ENCODE results near the gene AEBP1.

Gene AEBP1

DNA sequence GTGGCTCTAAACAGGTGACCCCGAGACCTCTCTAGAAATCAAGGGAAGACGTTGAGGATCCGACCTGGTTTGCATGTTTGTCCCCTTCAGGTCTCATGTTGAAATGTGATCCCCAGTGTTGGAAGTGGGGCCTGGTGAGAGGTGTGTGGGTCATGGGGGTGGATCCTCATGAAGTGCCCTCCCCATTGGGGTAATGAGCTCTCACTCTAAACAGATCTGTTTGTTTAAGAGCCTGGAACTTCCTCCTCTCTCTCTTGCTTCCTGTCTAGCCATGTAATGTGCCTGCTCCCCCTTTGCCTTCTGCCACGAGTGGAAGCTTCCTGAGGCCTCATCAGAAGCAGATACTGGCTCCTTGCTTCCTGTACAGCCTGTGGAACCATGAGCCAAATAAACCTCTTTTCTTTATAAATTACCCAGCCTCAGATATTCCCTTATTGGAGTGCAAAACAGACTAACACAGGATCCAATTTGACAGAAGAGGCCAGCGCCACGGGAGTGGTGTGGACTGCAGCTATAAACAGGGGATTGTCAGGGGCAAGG, 11.0 kb upstream of the AEBP1 start:
- Histone ChIP-seq H3K4me3 (no peak overlapping the region), H3K27ac (peak overlapping the region; percentile 93 to 98)

DNA sequence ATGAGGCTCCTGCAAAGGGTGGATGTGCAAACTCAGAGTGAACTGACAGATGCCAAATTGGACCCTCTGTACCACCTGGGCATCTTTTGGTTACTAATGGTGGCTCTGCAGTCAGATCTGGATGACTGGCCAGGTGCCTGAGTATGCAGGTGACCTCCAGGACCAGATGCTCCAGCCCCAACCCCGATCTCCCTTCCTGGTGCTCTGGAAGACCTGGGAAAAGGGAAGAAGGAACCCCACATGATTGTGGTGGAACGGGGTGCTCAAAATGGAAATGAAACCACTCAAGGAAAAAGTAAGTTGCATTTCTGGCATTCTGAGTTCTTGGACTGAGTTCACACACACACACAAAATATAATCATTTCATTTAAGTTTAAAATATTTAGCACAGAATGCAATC, 9.8 kb upstream of the AEBP1 start:
- peaks cover 0 to 74% (median 40%) of the 10 kb centered on the region in 4 donors for H3K4me1 ChIP-seq
- no peaks in the 10 kb centered on the region for H3K27me3 ChIP-seq
- TF ChIP-seq, protein P1, sequence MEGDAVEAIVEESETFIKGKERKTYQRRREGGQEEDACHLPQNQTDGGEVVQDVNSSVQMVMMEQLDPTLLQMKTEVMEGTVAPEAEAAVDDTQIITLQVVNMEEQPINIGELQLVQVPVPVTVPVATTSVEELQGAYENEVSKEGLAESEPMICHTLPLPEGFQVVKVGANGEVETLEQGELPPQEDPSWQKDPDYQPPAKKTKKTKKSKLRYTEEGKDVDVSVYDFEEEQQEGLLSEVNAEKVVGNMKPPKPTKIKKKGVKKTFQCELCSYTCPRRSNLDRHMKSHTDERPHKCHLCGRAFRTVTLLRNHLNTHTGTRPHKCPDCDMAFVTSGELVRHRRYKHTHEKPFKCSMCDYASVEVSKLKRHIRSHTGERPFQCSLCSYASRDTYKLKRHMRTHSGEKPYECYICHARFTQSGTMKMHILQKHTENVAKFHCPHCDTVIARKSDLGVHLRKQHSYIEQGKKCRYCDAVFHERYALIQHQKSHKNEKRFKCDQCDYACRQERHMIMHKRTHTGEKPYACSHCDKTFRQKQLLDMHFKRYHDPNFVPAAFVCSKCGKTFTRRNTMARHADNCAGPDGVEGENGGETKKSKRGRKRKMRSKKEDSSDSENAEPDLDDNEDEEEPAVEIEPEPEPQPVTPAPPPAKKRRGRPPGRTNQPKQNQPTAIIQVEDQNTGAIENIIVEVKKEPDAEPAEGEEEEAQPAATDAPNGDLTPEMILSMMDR (IDR thresholded peaks at IDR 0.05) = no peak
- no peaks in the 10 kb centered on the region for H3K36me3 ChIP-seq
- intact Hi-C loops (cut with DNase I; ENCODE audit: low total_unique reads) = no loop called here
- DNase-seq = no peak
- no peaks in the 10 kb centered on the region for H3K9me3 ChIP-seq
- no peak overlapping the region for H3K4me3 ChIP-seq
- peak overlapping the region; percentile 93 to 98 for H3K27ac ChIP-seq

More for the DNA sequence above, 11.0 kb upstream of the AEBP1 start:
- Histone ChIP-seq H3K9me3 (no peaks in the 10 kb centered on the region), H3K4me1 (peaks cover 0 to 75% (median 50%) of the 10 kb centered on the region in 4 donors), H3K36me3 (no peaks in the 10 kb centered on the region), H3K27me3 (no peaks in the 10 kb centered on the region)
- intact Hi-C loops (cut with DNase I; ENCODE audit: low total_unique reads) = no loop called here
- DNase-seq = no peak
- TF ChIP-seq, protein P1 (IDR thresholded peaks at IDR 0.05) = no peak

DNA sequence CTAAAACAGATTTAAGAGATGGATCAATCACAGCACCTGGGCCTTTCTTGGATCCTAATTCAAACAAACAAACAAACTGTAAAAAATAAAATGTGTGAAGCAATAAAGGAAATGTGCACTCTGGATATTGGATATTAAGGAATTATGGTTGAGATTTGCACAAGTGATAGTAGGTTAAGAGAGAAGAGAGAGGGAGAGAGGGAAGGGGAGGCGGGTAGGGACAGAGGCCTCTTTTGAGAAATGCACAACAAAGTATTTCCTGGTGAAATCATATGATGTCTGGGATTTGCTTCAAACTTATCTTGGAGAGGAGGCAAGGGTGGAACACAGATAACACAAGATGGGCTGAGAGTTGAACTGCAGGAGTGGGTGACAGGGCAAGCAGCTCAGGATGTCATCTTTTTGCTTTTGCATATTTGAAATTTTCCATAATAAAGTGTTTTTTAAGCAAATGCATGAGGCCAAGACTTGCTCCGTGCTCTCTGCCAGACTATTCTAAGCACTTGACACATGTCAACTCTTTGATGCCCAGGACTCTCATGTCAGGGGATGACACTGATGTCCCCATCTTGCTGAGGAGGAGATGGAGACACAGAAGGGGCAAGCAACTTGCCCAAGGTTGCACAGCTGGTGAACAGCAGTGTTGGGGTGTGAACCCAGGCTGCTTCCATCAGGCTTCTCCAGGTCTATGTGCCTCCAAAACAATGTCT, 9.1 kb upstream of the AEBP1 start:
- Histone ChIP-seq H3K4me1 (peaks cover 0 to 74% (median 40%) of the 10 kb centered on the region in 4 donors), H3K27ac (peak overlapping the region; percentile 93 to 98), H3K4me3 (no peak overlapping the region), H3K27me3 (no peaks in the 10 kb centered on the region), H3K9me3 (no peaks in the 10 kb centered on the region), H3K36me3 (no peaks in the 10 kb centered on the region)
- no peak for DNase-seq
- TF ChIP-seq, protein P1 (IDR thresholded peaks at IDR 0.05) = no peak
- intact Hi-C loops (cut with DNase I; ENCODE audit: low total_unique reads) = no loop called here

DNA sequence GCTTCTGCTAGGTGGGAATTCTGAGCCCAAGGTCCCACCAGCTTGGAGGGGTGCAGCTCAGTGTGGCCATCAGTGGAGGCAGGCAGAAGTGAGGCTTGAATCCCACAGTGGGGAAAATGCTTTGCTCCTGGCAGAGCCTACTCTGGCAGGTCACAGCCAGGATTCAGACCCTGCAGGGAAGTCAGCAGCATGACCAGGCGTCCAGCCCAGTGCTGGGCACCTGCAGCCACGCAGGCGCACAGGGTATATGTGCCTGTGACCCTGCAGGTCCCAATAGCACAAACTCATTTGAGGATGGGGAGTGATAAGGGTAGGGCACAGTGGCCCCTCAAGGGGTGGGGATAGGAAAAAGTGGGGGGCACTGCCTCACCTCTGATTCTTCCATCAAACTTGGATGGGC, 8.4 kb upstream of the AEBP1 start:
- H3K27ac ChIP-seq = peak overlapping the region; percentile 93 to 98
- TF ChIP-seq, protein P1 (IDR thresholded peaks at IDR 0.05) = no peak
- no peaks in the 10 kb centered on the region for H3K36me3 ChIP-seq
- DNase-seq = no peak
- peaks cover 0 to 74% (median 40%) of the 10 kb centered on the region in 4 donors for H3K4me1 ChIP-seq
- intact Hi-C loops (cut with DNase I; ENCODE audit: low total_unique reads) = no loop called here
- no peak overlapping the region for H3K4me3 ChIP-seq
- H3K9me3 ChIP-seq = no peaks in the 10 kb centered on the region
- H3K27me3 ChIP-seq = no peaks in the 10 kb centered on the region

DNA sequence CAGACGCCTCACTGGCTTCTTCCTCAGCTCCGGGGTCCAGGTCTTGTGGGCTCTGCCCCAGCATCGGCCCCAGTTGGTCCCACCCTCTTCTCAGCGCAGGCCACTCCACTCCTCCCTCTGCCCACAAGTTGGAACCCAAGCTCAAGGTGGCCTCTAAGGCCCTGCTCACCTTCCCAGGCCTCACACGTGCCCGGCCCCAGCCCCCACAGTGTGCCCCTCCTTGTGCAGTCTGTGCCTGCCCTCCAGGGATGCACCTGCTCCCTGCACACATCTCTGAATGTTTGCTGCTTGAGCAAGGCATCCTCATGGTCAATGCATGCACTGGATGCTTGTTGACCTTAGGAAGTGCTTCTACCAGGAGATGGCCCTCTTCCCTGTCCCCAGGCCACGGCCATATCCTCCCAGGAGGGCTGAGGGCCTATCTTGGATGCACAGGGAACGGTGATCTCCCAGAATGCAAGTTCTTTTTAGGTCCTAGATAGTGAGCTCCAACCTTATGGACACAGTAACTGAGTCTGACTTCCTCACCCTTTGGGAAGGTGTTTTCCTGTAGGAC, 7.7 kb upstream of the AEBP1 start:
- H3K27me3 ChIP-seq = no peaks in the 10 kb centered on the region
- no peak overlapping the region for H3K4me3 ChIP-seq
- TF ChIP-seq, protein P1 (IDR thresholded peaks at IDR 0.05) = no peak
- peak overlapping the region; percentile 98 to 100 for H3K27ac ChIP-seq
- intact Hi-C loops (cut with DNase I; ENCODE audit: low total_unique reads) = no loop called here
- H3K36me3 ChIP-seq = no peaks in the 10 kb centered on the region
- peaks cover 0 to 74% (median 42%) of the 10 kb centered on the region in 4 donors for H3K4me1 ChIP-seq
- DNase-seq = no peak
- H3K9me3 ChIP-seq = no peaks in the 10 kb centered on the region
